ENCODE results near the gene DLG2. TPM values are rescaled to one million over a fixed set of nuclear protein-coding genes. Genes with fewer than 3 reads are reported as not detected.

The DLG2 gene
- total RNA-seq, 3 donors from 2014 or later (not counting 1 experiment from before 2014, with no cell fraction given) = 1.7 to 2.9 (median 2.2) TPM

GRCh38 chr11:85095239-85095638, 531.9 kb downstream of the DLG2 start:
- peaks cover 15 to 28% of the 10 kb centered on the region in 2 donors for H3K9me3 Mint-ChIP-seq
- no peaks in the 10 kb centered on the region for H3K4me1 Mint-ChIP-seq
- H3K27ac Mint-ChIP-seq = no peak overlapping the region
- H3K27me3 ChIP-seq (ENCODE audit: control insufficient read depth, insufficient read depth, low read length) = no peaks in the 10 kb centered on the region
- H3K36me3 ChIP-seq (ENCODE audit: control insufficient read depth, insufficient read depth, low read length) = no peaks in the 10 kb centered on the region
- no peak overlapping the region for H3K4me3 ChIP-seq (ENCODE audit: low read length)
- ATAC-seq = no peak
- TF ChIP-seq CTCF (IDR thresholded peaks at IDR 0.05) = no peak
- no peaks in the 10 kb centered on the region for H3K4me1 ChIP-seq (ENCODE audit: control insufficient read depth, insufficient read depth, low read length)
- no peak for DNase-seq
- H3K27me3 Mint-ChIP-seq (ENCODE audit: low read depth in 2 of 2) = no peaks in the 10 kb centered on the region
- intact Hi-C loops (cut with micrococcal nuclease) = no loop called here
- peaks cover 6% of the 10 kb centered on the region for H3K9me3 ChIP-seq (ENCODE audit: control insufficient read depth, insufficient read depth, low read length)
- no peak overlapping the region for H3K27ac ChIP-seq (ENCODE audit: low read length)
- H3K4me3 Mint-ChIP-seq = no peak overlapping the region
- H3K36me3 Mint-ChIP-seq = peaks cover 14% of the 10 kb centered on the region

GRCh38 chr11:85094795-85095194, 532.3 kb downstream of the DLG2 start:
- Histone ChIP-seq H3K4me3 (ENCODE audit: low read length) (no peak overlapping the region), H3K27me3 (ENCODE audit: control insufficient read depth, insufficient read depth, low read length) (no peaks in the 10 kb centered on the region), H3K9me3 (ENCODE audit: control insufficient read depth, insufficient read depth, low read length) (peaks cover 6% of the 10 kb centered on the region), H3K4me1 (ENCODE audit: control insufficient read depth, insufficient read depth, low read length) (no peaks in the 10 kb centered on the region), H3K36me3 (ENCODE audit: control insufficient read depth, insufficient read depth, low read length) (no peaks in the 10 kb centered on the region), H3K27ac (ENCODE audit: low read length) (no peak overlapping the region)
- TF ChIP-seq CTCF (IDR thresholded peaks at IDR 0.05) = no peak
- DNase-seq (no peak), ATAC-seq (no peak)
- peaks cover 16 to 29% of the 10 kb centered on the region in 2 donors for H3K9me3 Mint-ChIP-seq
- no CpG with 5 or more reads among the region's 1 CpG for WGBS (ENCODE audit: insufficient coverage)
- H3K4me3 Mint-ChIP-seq = no peak overlapping the region
- H3K27me3 Mint-ChIP-seq (ENCODE audit: low read depth in 2 of 2) = no peaks in the 10 kb centered on the region
- H3K36me3 Mint-ChIP-seq = peaks cover 14% of the 10 kb centered on the region
- no peaks in the 10 kb centered on the region for H3K4me1 Mint-ChIP-seq
- no peak overlapping the region for H3K27ac Mint-ChIP-seq
- intact Hi-C loops (cut with micrococcal nuclease) = no loop called here

- no peaks in the 10 kb centered on the region for H3K9me3 ChIP-seq (ENCODE audit: control insufficient read depth, insufficient read depth, low read length)
- H3K4me3 Mint-ChIP-seq = no peak overlapping the region
- TF ChIP-seq CTCF (IDR thresholded peaks at IDR 0.05) = no peak
- H3K27me3 ChIP-seq (ENCODE audit: control insufficient read depth, insufficient read depth, low read length) = no peaks in the 10 kb centered on the region
- no peaks in the 10 kb centered on the region for H3K4me1 Mint-ChIP-seq
- H3K9me3 Mint-ChIP-seq = peaks cover 15 to 31% of the 10 kb centered on the region in 2 donors
- no peak overlapping the region for H3K27ac Mint-ChIP-seq
- no peaks in the 10 kb centered on the region for H3K4me1 ChIP-seq (ENCODE audit: control insufficient read depth, insufficient read depth, low read length)
- H3K27me3 Mint-ChIP-seq (ENCODE audit: low read depth in 2 of 2) = no peaks in the 10 kb centered on the region
- H3K27ac ChIP-seq (ENCODE audit: low read length) = no peak overlapping the region
- ATAC-seq = no peak
- no peaks in the 10 kb centered on the region for H3K36me3 Mint-ChIP-seq
- H3K36me3 ChIP-seq (ENCODE audit: control insufficient read depth, insufficient read depth, low read length) = no peaks in the 10 kb centered on the region
- no peak for DNase-seq
- WGBS (ENCODE audit: insufficient coverage) = 75% methylated on average over 1 of the region's 1 CpG
- no peak overlapping the region for H3K4me3 ChIP-seq (ENCODE audit: low read length)
- intact Hi-C loops (cut with micrococcal nuclease) = no loop called here
Observed at GRCh38 chr11:85089654-85090053, 537.5 kb downstream of the DLG2 start.

GRCh38 chr11:85088286-85088685, 538.9 kb downstream of the DLG2 start:
- Mint-ChIP-seq H3K27ac (no peak overlapping the region), H3K36me3 (peaks cover 5% of the 10 kb centered on the region), H3K4me1 (no peaks in the 10 kb centered on the region), H3K27me3 (ENCODE audit: low read depth in 2 of 2) (no peaks in the 10 kb centered on the region), H3K4me3 (no peak overlapping the region), H3K9me3 (peaks cover 21 to 35% of the 10 kb centered on the region in 2 donors)
- Histone ChIP-seq H3K27me3 (ENCODE audit: control insufficient read depth, insufficient read depth, low read length) (no peaks in the 10 kb centered on the region), H3K4me3 (ENCODE audit: low read length) (no peak overlapping the region), H3K36me3 (ENCODE audit: control insufficient read depth, insufficient read depth, low read length) (no peaks in the 10 kb centered on the region), H3K4me1 (ENCODE audit: control insufficient read depth, insufficient read depth, low read length) (no peaks in the 10 kb centered on the region), H3K9me3 (ENCODE audit: control insufficient read depth, insufficient read depth, low read length) (no peaks in the 10 kb centered on the region), H3K27ac (ENCODE audit: low read length) (no peak overlapping the region)
- ATAC-seq (no peak), DNase-seq (no peak)
- no peak for TF ChIP-seq CTCF (IDR thresholded peaks at IDR 0.05)
- WGBS (ENCODE audit: insufficient coverage) = 100% methylated on average over 1 of the region's 3 CpGs
- intact Hi-C loops (cut with micrococcal nuclease) = no loop called here
